ENCODE data around the gene YPEL2. TPM values are rescaled to one million over a fixed set of nuclear protein-coding genes. Genes with fewer than 3 reads are reported as not detected.

Gene YPEL2
- total and polyA plus RNA-seq, 2 donors (not counting 1 experiment from before 2014, with no cell fraction given): 20.7 to 51.8 TPM

DNA sequence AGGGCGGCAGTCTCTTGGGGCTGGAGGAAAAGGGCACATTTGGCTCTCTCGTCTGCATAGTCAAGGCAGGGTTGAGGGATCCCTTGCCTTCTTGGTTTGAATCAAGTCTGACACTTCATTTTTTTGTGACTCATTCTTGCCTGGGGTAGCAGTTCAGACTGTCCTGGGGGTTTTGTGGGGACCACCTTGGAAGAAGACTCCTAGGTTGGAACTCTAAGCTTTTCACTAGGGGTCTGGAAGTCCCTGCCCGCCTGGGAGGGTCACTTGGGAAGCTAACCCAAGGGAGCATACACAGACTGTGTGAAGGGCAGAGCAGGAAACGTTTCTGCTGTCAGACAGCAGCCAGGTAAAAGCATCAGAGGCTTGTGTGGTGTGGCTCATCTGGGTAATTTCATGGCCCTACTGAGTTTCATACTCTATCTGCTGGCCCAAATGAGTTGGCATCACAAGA lies 11.3 kb downstream of the YPEL2 start:
- Histone ChIP-seq H3K4me2 (replicated peaks; ENCODE audit: low read depth, low read length, poor library complexity, severe bottlenecking) (no peak overlapping the region), H4K20me1 (ENCODE audit: control insufficient read depth, insufficient read depth, low read length, poor library complexity, severe bottlenecking) (peaks cover 75% of the 10 kb centered on the region), H3K27me3 (replicated peaks in 1 of 4; ENCODE audit: control extremely low read depth in 1 of 4, control insufficient read depth in 3 of 4, insufficient read depth in 4 of 4, low read length in 3 of 4) (no peaks in the 10 kb centered on the region), H3K36me3 (replicated peaks in 1 of 2; ENCODE audit: control extremely low read depth in 1 of 2, control insufficient read depth in 1 of 2, extremely low read depth in 1 of 2, insufficient read depth in 2 of 2, low read length in 1 of 2) (peaks cover 1 to 2% of the 10 kb centered on the region in 2 experiments), H3K9ac (ENCODE audit: low read length) (no peak overlapping the region), H3K9me3 (ENCODE audit: control extremely low read depth in 1 of 3, control insufficient read depth in 2 of 3, insufficient read depth in 1 of 3, low read length in 2 of 3) (no peaks in the 10 kb centered on the region), H3K27ac (ENCODE audit: low read length in 2 of 2) (no peak overlapping the region), H3K79me2 (ENCODE audit: control insufficient read depth, insufficient read depth, low read length) (peaks cover 100% of the 10 kb centered on the region), H2AFZ (ENCODE audit: insufficient read depth, low read depth, low read length, poor library complexity, severe bottlenecking) (no peak overlapping the region), H3K4me1 (ENCODE audit: control insufficient read depth in 2 of 2, insufficient read depth in 2 of 2, low read length in 2 of 2) (peaks cover 10 to 22% of the 10 kb centered on the region in 2 donors), H3K4me3 (ENCODE audit: control extremely low read depth in 1 of 5, extremely low read depth in 1 of 5, insufficient read depth in 1 of 5, low read depth in 2 of 5, low read length in 4 of 5) (no peak overlapping the region)
- TF ChIP-seq, protein P1, sequence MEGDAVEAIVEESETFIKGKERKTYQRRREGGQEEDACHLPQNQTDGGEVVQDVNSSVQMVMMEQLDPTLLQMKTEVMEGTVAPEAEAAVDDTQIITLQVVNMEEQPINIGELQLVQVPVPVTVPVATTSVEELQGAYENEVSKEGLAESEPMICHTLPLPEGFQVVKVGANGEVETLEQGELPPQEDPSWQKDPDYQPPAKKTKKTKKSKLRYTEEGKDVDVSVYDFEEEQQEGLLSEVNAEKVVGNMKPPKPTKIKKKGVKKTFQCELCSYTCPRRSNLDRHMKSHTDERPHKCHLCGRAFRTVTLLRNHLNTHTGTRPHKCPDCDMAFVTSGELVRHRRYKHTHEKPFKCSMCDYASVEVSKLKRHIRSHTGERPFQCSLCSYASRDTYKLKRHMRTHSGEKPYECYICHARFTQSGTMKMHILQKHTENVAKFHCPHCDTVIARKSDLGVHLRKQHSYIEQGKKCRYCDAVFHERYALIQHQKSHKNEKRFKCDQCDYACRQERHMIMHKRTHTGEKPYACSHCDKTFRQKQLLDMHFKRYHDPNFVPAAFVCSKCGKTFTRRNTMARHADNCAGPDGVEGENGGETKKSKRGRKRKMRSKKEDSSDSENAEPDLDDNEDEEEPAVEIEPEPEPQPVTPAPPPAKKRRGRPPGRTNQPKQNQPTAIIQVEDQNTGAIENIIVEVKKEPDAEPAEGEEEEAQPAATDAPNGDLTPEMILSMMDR (IDR thresholded peaks at IDR 0.05): no peak
- TF ChIP-seq EZH2 (IDR thresholded peaks at IDR 0.05; ENCODE audit: borderline replicate concordance, insufficient read depth, low read depth, low read length, poor library complexity, severe bottlenecking): no peak
- WGBS (ENCODE audit: insufficient coverage): 76% methylated on average over 3 of the region's 4 CpGs
- H3K27me3 Mint-ChIP-seq: no peaks in the 10 kb centered on the region
- peaks cover 61% of the 10 kb centered on the region for H3K4me1 Mint-ChIP-seq
- H3K27ac Mint-ChIP-seq: no peak overlapping the region
- no peaks in the 10 kb centered on the region for H3K9me3 Mint-ChIP-seq (ENCODE audit: insufficient read depth)
- ATAC-seq (ENCODE audit: low read depth) (no peak), DNase-seq (no peak)
- POLR2A ChIA-PET: no interaction called here
- intact Hi-C loops (cut with micrococcal nuclease): no loop called here
- CTCF ChIA-PET: interaction anchor here (1.3 to 2.6 kb wide), 2 partner anchors 13 to 98 kb away, joined by 7 to 8 read pairs; no protein-coding TSS in a partner anchor
- no peak overlapping the region for H3K4me3 Mint-ChIP-seq

DNA sequence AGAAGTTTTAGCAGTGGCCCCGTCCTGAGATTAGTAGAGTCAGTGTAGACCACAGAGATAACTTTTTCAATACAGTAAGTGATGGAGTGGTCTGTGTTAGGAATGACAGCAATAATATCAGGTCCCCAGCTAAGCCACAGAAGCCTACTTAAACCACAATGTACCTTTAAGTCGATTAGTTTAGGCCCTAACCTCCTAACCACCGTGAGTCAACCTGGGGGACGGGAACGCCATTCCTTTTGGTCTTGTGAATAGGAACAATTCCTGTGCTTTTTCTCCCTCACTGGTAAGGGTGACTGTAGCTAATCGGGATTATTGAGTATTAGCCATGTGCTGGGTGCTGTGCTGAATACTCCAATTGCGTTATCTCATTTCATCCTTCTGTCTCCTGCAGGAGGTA lies 14.0 kb downstream of the YPEL2 start:
- Mint-ChIP-seq H3K27ac (no peak overlapping the region), H3K4me3 (no peak overlapping the region), H3K27me3 (no peaks in the 10 kb centered on the region), H3K9me3 (ENCODE audit: insufficient read depth) (no peaks in the 10 kb centered on the region), H3K4me1 (peaks cover 68% of the 10 kb centered on the region)
- no peak overlapping the region for H3K27ac ChIP-seq (ENCODE audit: low read length in 2 of 2)
- no peaks in the 10 kb centered on the region for H3K9me3 ChIP-seq (ENCODE audit: control extremely low read depth in 1 of 3, control insufficient read depth in 2 of 3, insufficient read depth in 1 of 3, low read length in 2 of 3)
- no peak overlapping the region for H3K9ac ChIP-seq (ENCODE audit: low read length)
- peaks cover 52% of the 10 kb centered on the region for H4K20me1 ChIP-seq (ENCODE audit: control insufficient read depth, insufficient read depth, low read length, poor library complexity, severe bottlenecking)
- no peak overlapping the region for H2AFZ ChIP-seq (ENCODE audit: insufficient read depth, low read depth, low read length, poor library complexity, severe bottlenecking)
- H3K4me2 ChIP-seq (replicated peaks; ENCODE audit: low read depth, low read length, poor library complexity, severe bottlenecking): no peak overlapping the region
- DNase-seq (no peak), ATAC-seq (ENCODE audit: low read depth) (no peak)
- no peak overlapping the region for H3K4me3 ChIP-seq (ENCODE audit: control extremely low read depth in 1 of 5, extremely low read depth in 1 of 5, insufficient read depth in 1 of 5, low read depth in 2 of 5, low read length in 4 of 5)
- peaks cover 96% of the 10 kb centered on the region for H3K79me2 ChIP-seq (ENCODE audit: control insufficient read depth, insufficient read depth, low read length)
- H3K4me1 ChIP-seq (ENCODE audit: control insufficient read depth in 2 of 2, insufficient read depth in 2 of 2, low read length in 2 of 2): peaks cover 32 to 48% of the 10 kb centered on the region in 2 donors
- TF ChIP-seq EZH2 (IDR thresholded peaks at IDR 0.05; ENCODE audit: borderline replicate concordance, insufficient read depth, low read depth, low read length, poor library complexity, severe bottlenecking): no peak
- TF ChIP-seq, protein P1 (IDR thresholded peaks at IDR 0.05): no peak
- H3K36me3 ChIP-seq (replicated peaks in 1 of 2; ENCODE audit: control extremely low read depth in 1 of 2, control insufficient read depth in 1 of 2, extremely low read depth in 1 of 2, insufficient read depth in 2 of 2, low read length in 1 of 2): peaks cover 0 to 2% of the 10 kb centered on the region in 2 experiments
- intact Hi-C loops (cut with micrococcal nuclease): no loop called here
- H3K27me3 ChIP-seq (replicated peaks in 1 of 4; ENCODE audit: control extremely low read depth in 1 of 4, control insufficient read depth in 3 of 4, insufficient read depth in 4 of 4, low read length in 3 of 4): no peaks in the 10 kb centered on the region
- WGBS (ENCODE audit: insufficient coverage): 100% methylated on average over 1 of the region's 7 CpGs
- ChIA-PET POLR2A (interaction anchor here (0.6 to 1.2 kb wide), 2 partner anchors 13 to 258 kb away, joined by 3 read pairs; no protein-coding TSS in a partner anchor), CTCF (interaction anchor here (1.1 kb wide), 1 partner anchor 15 kb away, joined by 6 read pairs; no protein-coding TSS in a partner anchor)

Measured in B cell (primary cell).